Fibroblast of lung (primary cell): ENCODE measurements around the gene GRK4. TPM values are rescaled to one million over a fixed set of nuclear protein-coding genes. Genes with fewer than 3 reads are reported as not detected.

Experiments used
- DNase-seq, 2 donors: peaks; one replicate each; pipeline versions ENCODE4 v3.0.0 to v3.0.0-alpha.2; 2010; ENCODE audit warnings: low read depth in 2 of 2
- H2AFZ ChIP-seq: 2 replicates; pipeline ENCODE4 v1.5.1; 2012; ENCODE audit warnings: low read length, control low read depth, inconsistent platforms
- H3K27ac ChIP-seq: 2 replicates; pipeline ENCODE4 v1.5.1; 2011; ENCODE audit warnings: low read length, control low read depth; ENCODE audit not compliant: insufficient read depth
- H3K27me3 ChIP-seq: 2 replicates; pipeline ENCODE4 v1.5.1; 2011; ENCODE audit warnings: mild to moderate bottlenecking, low read length; ENCODE audit not compliant: control insufficient read depth, insufficient read depth
- H3K36me3 ChIP-seq: 2 replicates; pipeline ENCODE4 v1.5.1; 2011; ENCODE audit warnings: low read length; ENCODE audit not compliant: control insufficient read depth, insufficient read depth
- H3K4me1 ChIP-seq: 2 replicates; pipeline ENCODE4 v1.5.1; 2011; ENCODE audit warnings: low read length; ENCODE audit not compliant: control insufficient read depth, insufficient read depth; ENCODE audit errors: extremely low read depth
- H3K4me2 ChIP-seq: 2 replicates; pipeline ENCODE4 v1.5.1; 2011; ENCODE audit warnings: low read length, control low read depth; ENCODE audit not compliant: insufficient read depth; ENCODE audit errors: extremely low read depth
- H3K4me3 ChIP-seq, 4 experiments: fragments of 200-600 bp in 1 of 4; sonication (generic) in 1 of 4; replicated peaks in 1 of 4; 2 replicates each; pipeline ENCODE4 v1.5.1; 2011 to 2016; ENCODE audit warnings: low read length in 4 of 4, low read depth in 3 of 4, mild to moderate bottlenecking in 3 of 4, control low read depth in 2 of 4, inconsistent platforms in 1 of 4, mixed read lengths in 1 of 4; ENCODE audit not compliant: insufficient read depth in 1 of 4; ENCODE audit errors: control extremely low read depth in 1 of 4
- H3K79me2 ChIP-seq: 2 replicates; pipeline ENCODE4 v1.5.1; 2012; ENCODE audit warnings: mild to moderate bottlenecking, low read length, inconsistent platforms; ENCODE audit not compliant: control insufficient read depth, insufficient read depth
- H3K9ac ChIP-seq: 2 replicates; pipeline ENCODE4 v1.5.1; 2011; ENCODE audit warnings: mild to moderate bottlenecking, low read length, control low read depth; ENCODE audit not compliant: insufficient read depth
- H3K9me3 ChIP-seq: 2 replicates; pipeline ENCODE4 v1.5.1; 2012; ENCODE audit warnings: low read depth, low read length; ENCODE audit not compliant: control insufficient read depth, insufficient read depth
- H4K20me1 ChIP-seq: 2 replicates; pipeline ENCODE4 v1.5.1; 2011; ENCODE audit warnings: low read length; ENCODE audit not compliant: control insufficient read depth, insufficient read depth; ENCODE audit errors: extremely low read depth
- CTCF ChIP-seq, 2 donors: IDR thresholded peaks in 1 of 2; conservative IDR thresholded peaks in 1 of 2; 1 replicate in 1 of 2; 2 replicates in 1 of 2; pipeline ENCODE4 v1.5.1; 2011 to 2012; ENCODE audit warnings: low read length in 2 of 2, control low read depth in 1 of 2, inconsistent platforms in 1 of 2, low read depth in 1 of 2, mild to moderate bottlenecking in 1 of 2
- EZH2 ChIP-seq: IDR thresholded peaks from 2 replicates; pipeline ENCODE4 v1.5.1; 2012; ENCODE audit warnings: low read length, control low read depth, mild to moderate bottlenecking; ENCODE audit errors: missing control alignments
- polyA plus RNA-seq, 2 donors: library from polyadenylated mRNA; depleted of rRNA in 1 of 2; stranded (reverse) in 1 of 2; unstranded in 1 of 2; fragments of >200 nt; gene quantifications; 2 replicates each; pipeline ENCODE4 v1.2.1, GENCODE V29; 2011 to 2012; ENCODE audit warnings: missing spikeins in 1 of 2
- total RNA-seq: library from RNA; depleted of rRNA; stranded (reverse); fragments of >200 nt; gene quantifications from 2 replicates; pipeline ENCODE4 v1.2.1, GENCODE V29; 2014

The GRK4 gene
- total and polyA plus RNA-seq, 2 donors (not counting 1 experiment from before 2014, with no cell fraction given) = 4.4 to 5.9 TPM

- Histone ChIP-seq H3K27ac (no peak overlapping the region), H3K79me2 (no peaks in the 10 kb centered on the region), H3K4me3 (no peak overlapping the region), H3K27me3 (peaks cover 3% of the 10 kb centered on the region), H3K4me1 (no peaks in the 10 kb centered on the region), H4K20me1 (no peaks in the 10 kb centered on the region), H2AFZ (no peak overlapping the region), H3K4me2 (no peak overlapping the region), H3K9ac (no peak overlapping the region), H3K9me3 (no peaks in the 10 kb centered on the region), H3K36me3 (no peaks in the 10 kb centered on the region)
- TF ChIP-seq CTCF (conservative IDR thresholded peaks at IDR 0.05 in 1 of 2, IDR thresholded peaks at IDR 0.05 in 1 of 2; ENCODE audit: low read depth in 1 of 2, low read length in 2 of 2) (no peak), EZH2 (no peak)
- no peak for DNase-seq
Observed at GRCh38 chr4:3021627-3022026, 58.3 kb downstream of the GRK4 start.

- H3K79me2 ChIP-seq = no peaks in the 10 kb centered on the region
- DNase-seq = no peak
- H3K4me3 ChIP-seq = no peak overlapping the region
- TF ChIP-seq CTCF (conservative IDR thresholded peaks at IDR 0.05 in 1 of 2, IDR thresholded peaks at IDR 0.05 in 1 of 2; ENCODE audit: low read depth in 1 of 2, low read length in 2 of 2) = no peak
- TF ChIP-seq EZH2 = no peak
- H3K27me3 ChIP-seq = peaks cover 3% of the 10 kb centered on the region
- H3K36me3 ChIP-seq = no peaks in the 10 kb centered on the region
- H4K20me1 ChIP-seq = no peaks in the 10 kb centered on the region
- no peak overlapping the region for H3K4me2 ChIP-seq
- H3K9ac ChIP-seq = no peak overlapping the region
- no peak overlapping the region for H2AFZ ChIP-seq
- H3K9me3 ChIP-seq = no peaks in the 10 kb centered on the region
- no peak overlapping the region for H3K27ac ChIP-seq
- no peaks in the 10 kb centered on the region for H3K4me1 ChIP-seq
Observed at GRCh38 chr4:3022112-3022511, 58.7 kb downstream of the GRK4 start.

- H3K4me3 ChIP-seq = no peak overlapping the region
- TF ChIP-seq EZH2 = no peak
- no peak for TF ChIP-seq CTCF (conservative IDR thresholded peaks at IDR 0.05 in 1 of 2, IDR thresholded peaks at IDR 0.05 in 1 of 2; ENCODE audit: low read depth in 1 of 2, low read length in 2 of 2)
- no peaks in the 10 kb centered on the region for H3K9me3 ChIP-seq
- no peak overlapping the region for H3K9ac ChIP-seq
- no peak overlapping the region for H3K4me2 ChIP-seq
- H3K27ac ChIP-seq = no peak overlapping the region
- peaks cover 3% of the 10 kb centered on the region for H3K27me3 ChIP-seq
- no peaks in the 10 kb centered on the region for H3K4me1 ChIP-seq
- H3K36me3 ChIP-seq = no peaks in the 10 kb centered on the region
- H3K79me2 ChIP-seq = no peaks in the 10 kb centered on the region
- no peaks in the 10 kb centered on the region for H4K20me1 ChIP-seq
- DNase-seq = no peak
- no peak overlapping the region for H2AFZ ChIP-seq
Observed at GRCh38 chr4:3022651-3023050, 59.3 kb downstream of the GRK4 start.
